NCI-H1092 treated with DMSO at 0.1 percent for 48 hours (cell line): ENCODE data around the gene ZFAND2B.
A peak's percentile ranks its signal among the peaks of the same experiment; 100 is the strongest.

ENCODE experiments used
- DNase-seq: peaks from one replicate; lab custom pipeline; 2025; lab: John Stamatoyannopoulos, UW

Gene ZFAND2B

DNA sequence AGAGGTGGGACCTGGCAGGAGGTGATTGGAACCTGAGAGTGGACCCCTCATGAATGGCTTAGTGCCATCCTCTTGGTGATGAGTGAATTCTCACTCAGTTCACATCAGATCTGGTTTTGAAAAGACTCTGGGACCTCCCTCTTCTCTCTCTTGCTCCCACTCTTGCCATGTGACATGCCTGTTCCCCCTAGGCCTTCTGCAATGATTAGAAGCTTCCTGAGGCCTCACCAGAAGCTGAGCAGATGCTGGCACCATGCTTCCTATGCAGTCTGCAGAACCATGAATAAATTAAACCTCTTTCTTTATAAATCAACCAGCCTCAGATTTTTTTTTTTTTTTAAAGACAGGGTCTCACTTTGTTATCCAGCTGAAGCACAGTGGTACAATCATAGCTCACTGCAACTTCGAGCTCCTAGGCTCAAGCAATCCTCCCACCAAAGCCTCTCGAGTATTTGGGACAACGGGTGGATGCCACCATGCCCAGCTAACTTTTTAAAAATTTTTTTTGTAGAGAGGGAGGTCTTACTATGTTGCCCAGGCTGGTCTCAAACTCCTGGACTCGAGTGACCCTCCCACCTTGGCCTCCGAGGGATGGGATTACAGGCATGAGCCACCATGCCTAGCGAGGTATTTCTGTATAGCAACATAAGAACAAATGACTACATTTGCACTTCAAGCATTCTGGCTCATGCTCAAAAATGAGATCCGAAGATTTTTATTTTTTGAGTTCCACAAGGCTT is 2.0 kb upstream of the ZFAND2B start:
- DNase-seq: no peak

DNA sequence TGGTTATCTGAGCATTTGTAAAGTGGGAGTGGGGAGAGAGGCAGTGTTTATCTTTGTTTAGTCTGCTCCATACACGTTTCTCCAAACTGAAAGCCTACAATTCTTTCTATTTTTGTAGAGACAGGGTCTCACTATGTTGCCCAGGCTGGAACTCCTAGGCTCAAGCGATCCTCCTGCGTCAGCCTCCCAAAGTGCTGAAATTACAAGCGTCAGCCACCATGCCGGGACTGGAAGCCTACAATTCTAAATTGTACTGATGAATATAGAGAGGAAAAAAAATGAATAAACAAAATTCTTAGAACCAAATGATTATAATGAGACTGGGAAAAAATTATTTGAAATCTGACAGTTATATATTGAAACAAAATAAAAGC is 1.4 kb upstream of the ZFAND2B start:
- no peak for DNase-seq

DNA sequence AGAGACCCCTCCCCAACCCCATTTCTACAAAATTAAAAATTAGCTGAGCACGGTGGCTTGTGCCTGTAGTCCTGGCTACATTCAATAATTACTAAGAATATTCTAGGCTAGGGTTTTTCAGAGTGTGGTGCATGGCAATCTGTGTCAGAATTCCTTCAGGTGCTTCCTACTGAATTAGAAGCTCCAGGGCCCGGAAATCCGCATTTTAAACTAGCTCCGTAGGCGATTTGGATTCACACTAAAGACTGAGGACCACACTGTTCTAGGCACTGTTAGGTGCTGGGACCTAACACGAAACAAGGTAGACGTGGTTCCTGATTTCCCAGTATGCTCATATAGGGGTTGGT is 628 bp upstream of the ZFAND2B start:
- DNase-seq: no peak

DNA sequence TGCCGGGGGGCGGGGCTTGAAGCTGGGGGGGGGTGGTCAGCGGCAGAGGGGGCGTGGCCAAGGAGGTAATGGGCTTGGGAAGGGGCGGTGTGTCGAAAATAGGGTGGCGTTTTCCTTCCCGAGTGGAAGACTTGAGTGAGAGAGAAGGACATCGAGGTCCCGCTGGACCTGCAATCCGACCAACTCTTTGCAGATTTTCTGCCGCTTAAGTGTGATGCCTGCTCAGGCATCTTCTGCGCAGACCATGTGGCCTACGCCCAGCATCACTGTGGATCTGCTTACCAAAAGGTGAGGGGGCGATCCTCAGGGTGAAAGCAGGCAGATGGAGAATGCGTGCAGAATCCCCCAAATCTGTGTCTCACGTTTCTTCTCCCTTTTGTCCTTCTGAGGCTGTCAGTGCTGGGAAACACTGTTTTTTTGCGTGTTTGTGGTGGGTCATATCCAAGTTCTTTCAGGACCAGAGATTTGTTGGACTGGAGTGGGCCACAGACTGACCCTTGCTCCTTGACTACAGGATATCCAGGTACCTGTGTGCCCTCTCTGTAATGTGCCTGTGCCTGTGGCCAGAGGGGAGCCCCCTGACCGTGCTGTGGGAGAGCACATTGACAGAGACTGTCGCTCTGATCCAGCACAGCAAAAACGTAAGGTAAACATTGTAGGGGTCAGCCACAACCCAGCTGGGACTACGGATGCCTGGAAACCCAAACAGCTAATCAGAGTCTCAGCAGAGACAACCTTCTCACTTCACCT is 727 bp downstream of the ZFAND2B start:
- no peak for DNase-seq

DNA sequence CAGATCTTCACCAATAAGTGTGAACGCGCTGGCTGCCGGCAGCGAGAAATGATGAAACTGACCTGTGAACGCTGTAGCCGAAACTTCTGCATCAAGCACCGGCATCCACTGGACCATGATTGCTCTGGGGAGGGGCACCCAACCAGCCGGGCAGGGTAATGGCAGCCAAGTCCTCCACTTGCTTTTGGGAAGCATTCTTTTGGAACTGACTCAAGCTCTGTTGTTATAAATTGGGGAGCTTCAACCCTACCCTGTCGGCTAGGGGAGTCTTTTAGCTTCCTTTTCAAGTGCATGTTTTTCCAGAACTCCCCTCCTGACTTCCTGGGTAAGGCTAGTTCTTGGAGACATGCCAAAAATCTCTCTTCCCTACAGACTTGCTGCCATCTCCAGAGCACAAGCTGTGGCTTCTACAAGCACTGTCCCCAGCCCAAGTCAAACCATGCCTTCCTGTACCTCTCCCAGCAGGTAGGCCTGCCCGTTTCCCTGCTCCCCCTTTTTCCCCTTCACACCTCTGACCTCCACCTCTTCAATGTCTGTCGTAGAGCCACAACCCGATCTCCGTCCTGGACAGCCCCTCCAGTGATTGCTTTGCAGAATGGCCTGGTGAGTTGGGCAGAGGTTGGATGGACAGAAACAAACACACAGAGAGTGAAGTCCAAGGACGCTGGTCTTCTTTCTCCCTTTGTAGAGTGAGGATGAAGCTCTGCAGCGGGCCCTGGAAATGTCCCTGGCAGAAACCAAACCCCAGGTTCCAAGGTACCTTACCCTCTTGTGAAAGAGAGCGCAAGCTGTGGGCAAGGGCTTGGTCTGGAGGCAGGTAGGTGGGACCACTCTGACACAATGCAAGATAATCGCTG is 1.5 kb downstream of the ZFAND2B start:
- no peak for DNase-seq

DNA sequence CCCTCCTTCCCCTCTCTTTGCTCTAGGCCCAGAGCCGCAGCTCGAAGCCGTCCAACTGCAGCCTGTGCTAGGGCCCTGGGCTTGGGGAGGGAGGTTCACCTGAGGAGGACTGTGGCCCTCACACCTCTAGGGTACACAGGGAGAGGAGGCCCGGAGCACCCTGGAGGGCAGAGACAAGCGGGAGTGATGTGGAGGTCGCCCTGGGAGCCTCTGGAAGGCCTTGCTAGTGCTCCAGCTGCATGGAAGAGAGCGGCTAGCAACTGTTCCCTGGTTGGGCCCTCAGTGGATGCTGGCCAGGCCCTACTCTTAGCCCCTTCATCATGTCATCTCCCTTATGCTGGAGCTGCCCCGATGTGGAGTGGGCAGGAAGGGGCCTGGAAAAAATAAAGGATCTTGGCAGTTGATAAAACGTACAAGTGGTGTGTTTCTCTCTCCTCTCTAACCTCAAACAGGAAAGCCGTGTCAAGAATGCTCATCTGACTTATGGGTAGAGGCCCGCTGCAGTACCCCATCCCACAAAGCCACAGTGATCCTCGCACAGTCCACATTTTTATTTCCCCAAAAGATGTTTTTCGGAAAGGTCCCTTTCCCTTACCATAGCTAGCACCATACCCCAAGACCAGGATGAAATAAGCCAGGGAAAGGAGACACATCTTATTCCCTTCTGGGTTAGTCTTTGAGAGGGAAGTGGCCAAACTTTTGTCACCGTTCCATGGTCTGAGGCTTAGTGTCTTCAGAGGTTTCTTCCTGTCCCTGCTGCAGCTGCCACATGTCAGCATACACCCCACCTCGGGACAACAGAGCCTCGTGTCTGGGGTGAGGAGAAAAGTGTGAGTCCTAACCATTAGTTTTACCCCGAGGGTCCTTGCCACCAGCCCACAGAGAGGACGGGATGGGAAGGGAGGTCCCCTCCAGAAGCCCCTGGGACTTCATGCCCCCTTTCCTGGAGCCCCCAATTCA is 2.9 kb downstream of the ZFAND2B start:
- no peak for DNase-seq

DNA sequence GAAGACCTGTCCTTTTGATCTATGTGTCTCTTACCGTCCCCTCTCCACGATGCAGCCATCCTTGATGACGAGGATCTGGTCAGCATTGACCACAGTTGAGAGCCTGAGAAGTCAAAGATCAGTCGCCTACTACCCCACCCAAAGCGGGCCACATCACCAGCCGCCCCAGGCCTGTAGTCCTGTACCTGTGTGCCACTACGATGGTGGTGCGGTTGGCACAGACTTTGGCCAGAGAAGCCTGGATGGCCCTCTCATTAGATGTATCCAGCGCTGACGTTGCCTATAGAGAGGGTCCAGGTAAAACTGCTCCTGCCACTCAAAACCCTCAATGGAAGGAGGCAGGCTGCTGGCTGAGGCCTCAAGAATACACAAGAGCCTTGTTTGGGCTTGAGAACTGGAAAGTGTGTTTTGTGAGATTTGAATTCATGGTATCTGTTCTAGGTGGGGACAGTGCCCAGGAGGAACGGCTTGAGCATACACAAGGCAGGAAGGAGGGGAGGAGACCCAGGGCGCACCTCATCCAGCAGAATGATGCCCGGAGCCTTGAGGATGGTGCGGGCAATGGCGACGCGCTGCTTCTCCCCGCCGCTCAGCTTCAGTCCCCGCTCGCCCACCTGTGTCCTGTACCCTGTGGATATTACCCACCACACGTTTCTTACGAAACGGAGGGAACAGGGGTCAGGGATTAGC is 3.8 kb downstream of the ZFAND2B start:
- DNase-seq: no peak

DNA sequence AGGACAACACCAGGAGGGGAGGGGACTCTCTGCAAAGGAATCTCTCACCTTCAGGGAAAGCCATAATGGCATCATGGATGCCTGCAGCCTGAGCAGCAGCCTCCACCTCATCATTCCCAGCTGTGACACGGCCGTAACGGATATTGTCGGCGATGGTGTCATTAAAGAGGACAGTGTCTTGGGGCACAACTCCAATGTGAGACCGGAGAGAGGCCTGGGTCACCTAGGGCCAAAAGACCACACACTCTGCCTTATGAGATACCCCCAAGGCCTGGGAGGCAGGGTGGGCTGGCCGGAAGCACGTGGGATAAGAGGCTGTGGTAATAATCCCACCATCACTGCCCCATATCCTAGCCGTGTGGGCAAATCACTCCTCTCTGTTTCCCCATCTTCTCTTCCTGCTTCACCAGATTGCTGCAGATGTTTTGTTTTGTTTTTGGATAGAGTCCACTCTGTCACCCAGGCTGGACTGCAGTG is 4.3 kb downstream of the ZFAND2B start:
- DNase-seq: no peak

DNA sequence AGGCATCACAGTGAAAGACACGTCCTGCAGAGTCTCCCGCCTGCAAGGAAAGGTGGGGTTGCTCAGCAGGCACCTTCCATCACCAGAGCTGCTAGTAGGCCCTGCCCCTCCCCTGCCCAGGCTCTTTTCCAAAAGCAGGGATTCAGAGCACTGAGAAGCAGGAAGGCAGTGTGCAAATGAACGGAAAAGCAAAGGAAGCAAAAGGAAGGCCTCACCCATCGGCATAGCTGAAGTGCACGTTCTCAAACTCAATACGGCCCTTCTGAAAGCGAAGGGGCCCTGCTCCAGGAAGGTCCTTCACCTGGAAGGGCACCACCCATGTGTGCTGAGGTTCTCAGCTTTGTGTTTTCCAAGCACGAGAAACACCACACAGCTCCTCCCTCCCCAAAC is 6.4 kb downstream of the ZFAND2B start:
- DNase-seq: no peak

DNA sequence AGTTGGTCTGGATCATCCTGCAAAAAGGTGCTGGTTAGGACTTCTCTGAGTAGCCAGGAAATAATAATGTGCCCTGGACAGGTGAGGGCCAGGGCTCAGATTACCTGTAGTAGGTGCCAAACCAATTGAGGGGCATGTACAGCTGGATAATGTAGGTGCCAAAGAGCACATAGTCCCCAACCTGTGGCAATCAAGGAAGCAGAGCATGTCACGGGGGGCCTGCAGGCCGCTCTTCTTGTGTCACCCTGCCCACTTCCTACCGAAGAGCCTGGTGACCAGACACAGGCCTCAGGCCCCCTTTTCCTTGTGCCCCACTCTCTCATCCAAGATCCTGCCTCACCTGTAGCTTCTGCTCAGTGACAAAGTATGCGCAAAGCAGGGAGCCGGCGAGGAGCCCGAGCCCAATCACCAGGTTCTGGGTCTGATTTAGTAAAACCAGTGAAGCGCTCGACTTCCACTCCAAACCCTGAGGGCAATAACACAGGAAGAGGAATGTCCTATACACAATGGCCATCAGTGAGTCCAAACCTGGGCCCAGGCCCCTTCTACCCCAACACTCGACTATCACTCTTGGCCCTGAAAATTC is 7.0 kb downstream of the ZFAND2B start:
- DNase-seq: no peak

DNA sequence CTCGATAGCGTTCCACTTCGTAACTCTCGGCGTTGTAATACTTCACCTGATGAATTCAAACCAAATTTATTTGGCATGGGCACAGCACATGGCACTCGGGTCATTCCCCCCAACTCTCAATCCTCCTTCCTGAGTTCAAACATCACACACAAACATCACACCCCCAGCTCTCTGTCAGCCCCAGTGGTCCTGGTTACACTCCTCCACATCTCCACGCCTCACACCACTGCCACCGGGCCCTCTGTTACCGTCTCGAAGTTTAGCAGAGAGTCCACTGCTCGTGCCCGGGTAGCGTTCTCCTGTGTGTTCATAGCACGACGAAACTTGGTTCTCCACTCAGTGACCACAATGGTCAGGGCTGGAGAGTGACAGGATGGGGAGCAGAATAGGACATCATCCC is 7.6 kb downstream of the ZFAND2B start:
- no peak for DNase-seq

DNA sequence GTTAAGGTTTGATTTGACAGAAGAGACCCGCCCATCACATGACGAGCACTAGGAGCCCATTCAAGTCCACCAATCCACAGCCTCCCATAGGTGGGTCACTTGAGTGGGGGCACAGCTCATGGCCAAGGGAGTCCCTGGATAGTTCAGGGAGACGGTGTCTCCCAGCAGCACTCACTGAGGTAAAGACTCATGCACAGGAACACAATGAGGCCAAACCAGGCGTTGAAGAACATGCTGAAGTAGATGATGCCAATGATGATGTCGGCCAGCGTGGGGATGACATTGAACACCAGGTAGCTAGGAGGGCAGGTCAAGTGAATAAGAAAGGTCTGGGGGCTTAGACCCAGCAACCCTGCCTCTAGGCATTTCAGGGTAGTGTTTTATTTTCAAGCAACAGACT is 8.2 kb downstream of the ZFAND2B start:
- no peak for DNase-seq

DNA sequence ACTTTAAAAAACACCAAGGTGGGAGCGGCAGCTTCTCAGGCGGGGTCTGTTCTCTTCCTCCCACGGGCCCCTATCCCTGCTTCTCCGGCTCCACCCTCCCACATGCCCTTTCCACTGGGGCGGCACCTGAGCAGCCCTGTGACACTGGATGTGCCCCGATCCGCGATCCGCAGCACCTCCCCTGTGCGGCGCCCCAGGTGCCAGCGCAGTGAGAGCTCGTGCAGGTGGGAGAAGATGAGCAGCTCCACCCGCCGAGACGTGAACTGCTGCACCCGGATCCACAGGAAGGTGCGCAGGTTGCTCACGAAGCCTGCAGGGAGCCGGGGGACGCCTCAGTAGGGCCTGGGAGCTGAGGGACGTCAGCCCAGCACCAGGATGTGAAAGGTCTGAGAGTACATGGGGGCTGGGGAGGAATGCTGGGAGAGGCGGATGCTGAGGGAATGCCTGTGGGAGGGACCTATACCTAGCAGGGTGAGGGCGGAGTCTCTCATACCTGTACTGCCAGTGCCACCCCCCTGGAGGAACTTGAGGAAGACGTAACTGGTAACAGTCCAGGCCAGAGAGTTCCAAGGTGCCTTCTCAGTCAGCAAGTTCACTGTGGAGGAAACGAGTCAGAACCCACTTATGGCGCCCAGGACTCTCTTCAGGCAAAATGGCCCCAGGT is 9.4 kb downstream of the ZFAND2B start:
- no peak for DNase-seq

DNA sequence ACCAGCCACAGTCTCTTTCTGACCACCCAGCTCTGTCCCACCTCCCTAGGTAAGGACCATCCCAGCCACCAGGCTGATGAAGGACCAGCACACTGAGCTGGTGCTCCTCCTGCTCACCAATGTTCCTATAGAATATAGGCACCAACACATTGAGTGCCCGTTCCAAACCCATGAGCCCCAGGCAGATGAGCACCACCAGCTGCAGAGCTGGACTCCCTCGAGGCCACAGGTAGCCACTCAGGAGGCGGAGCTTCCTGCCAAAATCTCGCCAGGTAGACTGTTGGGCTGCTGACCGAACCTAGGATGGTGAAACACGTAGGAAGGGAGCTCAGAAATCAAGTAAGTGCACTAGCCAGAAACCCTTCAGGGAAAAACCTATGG is 9.9 kb downstream of the ZFAND2B start:
- DNase-seq: no peak

DNA sequence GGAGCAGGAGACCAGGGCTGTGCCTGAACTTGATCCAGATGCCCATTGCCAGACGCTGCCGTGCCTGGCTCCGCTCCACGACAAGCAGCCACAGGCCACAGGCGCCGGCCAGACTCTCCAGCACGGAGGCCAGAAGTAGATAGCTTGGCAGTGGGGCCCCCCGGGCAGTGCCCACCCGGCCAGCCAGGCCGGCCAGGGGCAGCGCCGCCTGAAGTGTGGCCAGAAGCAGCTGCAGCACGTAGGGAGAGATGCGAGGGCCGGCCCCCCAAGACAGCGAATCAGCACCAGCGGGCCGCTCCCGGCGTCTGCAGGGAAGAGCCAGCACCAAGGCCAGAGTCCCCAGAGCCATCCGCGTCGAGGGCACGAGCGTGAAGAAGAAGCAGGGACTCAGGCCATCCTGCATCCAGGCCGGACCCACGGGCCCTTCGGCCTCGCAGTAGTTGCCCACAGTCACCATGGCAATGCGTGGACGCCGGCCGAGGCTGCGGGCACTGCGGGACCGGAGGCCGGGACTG is 11.7 kb downstream of the ZFAND2B start:
- peak; percentile 57 for DNase-seq

DNA sequence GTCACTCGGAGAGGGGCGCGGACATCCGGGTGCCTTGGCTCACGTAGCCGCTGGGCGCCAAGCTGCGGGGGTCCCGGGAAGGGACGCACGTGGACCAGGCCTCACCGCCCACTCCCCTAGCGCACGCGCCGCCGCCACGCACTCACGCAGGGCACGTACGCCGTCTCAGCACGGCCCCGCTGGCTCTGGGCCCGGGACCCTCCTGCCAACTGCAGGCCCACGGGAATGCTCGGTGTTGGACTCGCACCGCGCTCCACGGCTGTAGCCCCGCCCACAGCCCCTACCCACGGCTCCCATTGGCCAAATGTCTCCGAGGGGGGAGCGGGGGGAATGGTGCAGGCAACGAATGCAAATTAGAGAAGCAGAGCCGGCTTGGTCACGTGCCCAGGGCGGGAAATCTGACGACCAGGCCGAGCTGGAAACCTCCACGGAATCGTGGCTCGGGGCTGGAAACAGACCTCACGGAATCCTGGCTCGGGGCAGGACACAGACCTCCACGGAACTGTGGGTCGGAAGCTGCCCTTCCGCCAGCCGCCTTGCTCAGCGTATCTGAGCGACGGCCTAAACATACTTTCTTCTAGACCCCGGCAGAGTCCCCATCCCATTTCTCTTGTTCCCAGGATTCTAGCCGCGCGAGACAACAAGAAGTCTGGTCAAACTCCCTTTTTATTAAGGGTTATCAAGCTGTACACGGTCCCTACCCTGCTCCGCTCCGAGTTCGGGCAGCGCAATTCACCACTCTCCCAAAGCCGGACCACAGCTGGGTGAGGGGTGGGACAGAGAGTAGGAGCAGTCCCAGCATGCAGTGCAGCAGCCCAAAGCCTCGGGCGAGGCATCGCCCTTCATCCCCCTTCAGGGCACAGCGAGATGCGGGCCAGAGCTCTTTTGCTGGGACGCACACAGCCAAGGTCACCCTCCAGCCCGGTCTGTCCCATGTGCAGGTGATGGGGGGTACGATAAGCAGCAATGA is 12.4 kb downstream of the ZFAND2B start, which contains the start of gene ABCB6:
Gene ABCB6, minus strand, starts transcription at position 227 of the 970 bp plus-strand sequence. CDS start 285 bp downstream, outside the sequence.
- DNase-seq: peak; percentile 85

DNA sequence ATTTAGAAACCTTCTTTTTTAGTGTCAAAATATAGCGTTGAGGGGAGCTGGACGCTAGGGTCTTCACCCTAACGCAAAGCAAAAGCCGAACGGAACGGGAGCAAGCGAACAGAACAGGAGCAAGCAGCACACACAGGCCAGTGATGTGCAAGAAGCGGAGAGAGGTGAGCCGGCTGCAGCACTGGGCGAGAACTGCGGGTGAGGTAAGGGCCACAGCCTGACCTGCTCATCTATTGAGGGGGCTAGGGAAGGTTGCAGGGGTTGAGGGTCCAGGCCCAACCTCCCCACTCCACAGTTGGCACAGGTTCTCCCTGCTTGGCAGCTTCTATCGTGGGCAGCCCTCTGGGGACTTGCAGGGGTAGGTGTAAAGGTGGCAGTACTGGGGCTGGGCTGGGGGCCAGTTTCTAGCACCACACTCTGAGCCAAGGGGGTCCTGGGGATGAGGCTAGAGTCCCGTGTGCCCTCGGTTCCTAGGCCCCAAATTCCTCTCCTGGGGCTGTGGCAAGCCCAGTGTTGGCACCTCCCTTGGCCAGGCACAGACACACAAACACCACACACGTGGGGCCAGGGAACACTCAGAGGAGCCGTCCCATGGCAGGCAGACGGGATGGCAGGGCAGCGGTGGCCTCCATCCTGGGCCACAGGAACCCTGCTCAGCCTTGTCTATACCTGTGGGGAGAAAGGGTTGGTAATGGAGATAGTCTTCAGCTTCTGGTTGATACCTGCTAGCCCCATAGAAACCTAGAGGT is 13.4 kb downstream of the ZFAND2B start:
- no peak for DNase-seq
